Cardiac septum (tissue), 1 donor: ENCODE results near the gene CNPY2. TPM values are rescaled to one million over a fixed set of nuclear protein-coding genes. Genes with fewer than 3 reads are reported as not detected.
"Not testable (repeated sequence)": the region's sequence is repeated elsewhere in the genome, so short reads cannot be mapped to it uniquely, and the experiment has no call there.

Experiments used
- DNase-seq: peaks from one replicate; pipeline ENCODE4 v3.0.0-alpha.2; 2020; ENCODE audit warnings: low spot score
- intact Hi-C: fragments of 100-400 bp; cut with DNase I; formaldehyde crosslinking; loops from one replicate; pipeline ENCODE4 v1.14.0; 2022
- total RNA-seq: library from RNA; stranded (reverse); fragmentation: NEBNext Ultra II Directional; extraction: Animal tissue kit (Norgen Biotek cat#: 25700); gene quantifications from one replicate; pipeline ENCODE4 v1.2.1, GENCODE V29; 2021
- donor health status: DM: no; HTN: no; CAD: no.

CNPY2 gene
- total RNA-seq, 1 donor from 2014 or later, result 38.0 TPM

- no peak for DNase-seq
- intact Hi-C loops, result no loop called here
These were observed 20.8 kb upstream of the CNPY2 start for GRCh38 chr12:56336361-56337167.

DNA sequence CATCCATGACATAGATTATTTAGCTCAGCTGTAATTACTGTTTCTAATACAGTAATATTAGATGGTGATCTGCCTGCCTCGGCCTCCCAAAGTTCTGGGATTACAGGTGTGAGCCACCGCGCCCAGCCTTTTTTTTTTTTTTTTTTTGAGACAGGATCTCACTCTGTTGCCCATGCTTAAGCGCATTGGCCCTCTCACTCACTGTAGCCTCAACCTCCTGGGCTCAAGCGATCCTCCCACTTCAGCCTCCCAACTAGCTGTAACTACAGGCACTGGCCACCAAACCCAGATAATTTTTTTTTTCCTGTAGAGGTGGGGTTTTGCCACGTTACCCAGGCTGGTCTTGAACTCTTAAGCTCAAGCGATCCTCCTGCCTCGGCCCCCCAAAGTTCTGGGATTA, 19.7 kb upstream of the CNPY2 start:
- not testable (repeated sequence) for DNase-seq
- intact Hi-C loops, result loop anchor here (2.0 kb wide), 1 partner anchor 25 kb away; the partner anchor contains the start of gene STAT2

GRCh38 chr12:56334490-56334793, 18.7 kb upstream of the CNPY2 start:
- intact Hi-C loops, result loop anchor here (2.0 kb wide), 1 partner anchor 26 kb away; the partner anchor contains the start of gene STAT2

DNA sequence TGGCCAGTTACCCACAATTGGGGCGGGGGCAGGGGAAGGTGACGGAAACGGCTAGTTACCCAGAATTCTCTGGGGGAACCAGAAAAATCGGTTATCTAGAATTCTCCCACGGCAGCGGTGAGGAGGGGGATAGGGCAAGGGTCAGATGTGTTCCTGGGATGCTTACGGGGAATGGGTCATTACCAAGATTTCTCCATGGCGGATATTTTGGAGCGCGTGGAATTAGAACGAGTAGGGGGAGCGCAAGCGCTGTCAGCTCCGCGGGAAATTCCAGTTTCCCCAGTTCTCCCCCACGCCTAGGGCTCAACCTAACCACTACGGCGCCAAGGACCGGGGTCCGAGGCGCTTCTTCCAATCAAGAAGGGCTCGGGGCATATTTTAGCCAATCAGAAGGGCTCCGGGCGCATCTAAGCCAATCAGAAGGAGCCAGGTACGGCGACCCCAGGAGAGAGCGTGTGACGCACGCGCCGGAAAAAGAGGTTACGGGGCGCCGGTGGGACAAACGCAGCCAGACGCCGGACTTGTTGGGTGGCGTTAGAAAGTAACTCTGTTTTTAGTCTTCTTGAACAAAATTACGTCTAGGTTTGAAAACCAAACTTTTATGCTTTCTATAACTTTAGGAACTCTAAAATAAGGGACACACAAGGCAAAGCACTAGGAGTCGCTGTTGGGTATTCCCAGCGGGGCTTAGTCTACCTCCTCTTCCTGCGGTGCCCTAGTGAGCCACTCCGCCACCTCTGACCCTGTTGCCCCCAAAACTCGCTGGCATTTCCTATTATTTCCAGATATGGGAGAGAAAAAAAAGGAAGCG, 18.1 kb upstream of the CNPY2 start, which contains the start of gene PAN2:
Gene PAN2, minus strand, starts transcription at position 322 of the 811 bp plus-strand sequence. CDS start 906 bp downstream, outside the sequence.
- intact Hi-C loops, result loop anchor here (2.0 kb wide), 1 partner anchor 27 kb away; the partner anchor contains the start of gene STAT2
- DNase-seq, result peak; percentile 96

More at GRCh38 chr12:56334490-56334793, 18.7 kb upstream of the CNPY2 start:
- DNase-seq, result no peak

DNA sequence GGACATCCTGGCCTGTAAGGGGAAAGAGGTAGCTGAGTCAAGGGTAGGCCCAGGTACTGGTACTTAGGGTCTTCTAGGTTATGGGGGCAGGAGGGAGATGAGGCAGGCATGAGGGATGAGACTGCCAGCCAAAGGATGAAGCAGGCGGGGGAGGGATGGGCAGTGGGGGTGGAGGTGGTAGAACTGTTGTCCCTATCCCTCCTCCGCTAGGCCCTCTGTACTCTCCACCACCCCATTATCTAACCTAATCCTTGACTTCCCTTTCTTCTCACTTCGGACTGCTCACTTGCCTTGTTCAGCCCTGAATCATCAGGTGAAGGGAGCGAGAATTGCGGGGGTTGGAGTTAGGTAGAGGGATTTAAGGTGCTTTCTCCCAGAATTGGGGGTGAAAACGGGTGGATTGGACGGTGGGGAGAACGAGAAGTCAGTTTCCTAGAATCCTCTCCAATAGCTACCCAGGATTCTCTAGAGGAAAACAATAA, 17.4 kb upstream of the CNPY2 start:
- intact Hi-C loops, result no loop called here
- no peak for DNase-seq

- no peak for DNase-seq
- intact Hi-C loops, result no loop called here
These were observed 16.9 kb upstream of the CNPY2 start for GRCh38 chr12:56332512-56333196.

GRCh38 chr12:56330936-56331490, 15.2 kb upstream of the CNPY2 start:
- no peak for DNase-seq
- intact Hi-C loops, result no loop called here

DNA sequence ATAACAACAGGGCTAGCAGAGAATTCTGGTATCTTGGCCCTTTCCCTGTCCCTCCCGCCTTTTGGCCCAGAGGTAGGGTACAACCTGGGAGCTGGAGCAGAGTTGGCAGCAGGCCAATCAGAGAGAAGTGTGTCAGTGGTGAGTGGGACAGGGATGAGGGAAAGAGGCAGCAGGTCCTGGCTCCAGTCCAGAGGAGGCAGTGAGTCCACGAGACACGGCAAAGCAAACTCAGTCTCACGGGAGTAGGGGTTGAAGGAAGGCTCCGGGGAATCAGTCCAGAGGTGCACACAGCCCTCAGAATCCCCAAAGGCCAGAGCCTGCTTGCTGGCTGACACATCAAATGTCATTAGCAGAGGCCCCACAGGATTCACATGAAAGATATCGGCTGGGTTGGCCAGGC, 10.7 kb upstream of the CNPY2 start:
- no peak for DNase-seq
- intact Hi-C loops, result loop anchor here (10.0 kb wide), 1 partner anchor 288 kb away; no protein-coding TSS in a partner anchor

DNA sequence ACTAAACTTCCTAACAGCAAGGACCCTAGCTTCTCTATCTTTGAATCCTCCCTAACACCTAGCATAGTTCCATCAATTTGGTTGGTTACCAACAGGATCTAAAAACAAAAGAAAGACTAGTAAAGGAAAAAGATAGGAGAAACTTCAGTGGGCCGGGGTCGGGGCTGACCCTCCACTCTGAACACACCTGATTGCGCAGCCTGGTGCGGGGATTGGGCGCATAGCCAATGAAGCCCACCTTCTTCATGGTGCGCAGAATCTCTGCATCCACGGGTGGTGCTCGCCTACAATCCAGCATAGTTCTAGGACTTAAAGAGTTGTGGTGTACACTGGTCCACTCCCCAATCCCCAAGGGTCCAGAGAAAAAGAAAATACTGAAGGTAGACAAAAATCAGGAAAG, 10.3 kb upstream of the CNPY2 start:
- no peak for DNase-seq
- intact Hi-C loops, result loop anchor here (10.0 kb wide), 1 partner anchor 289 kb away; no protein-coding TSS in a partner anchor

DNA sequence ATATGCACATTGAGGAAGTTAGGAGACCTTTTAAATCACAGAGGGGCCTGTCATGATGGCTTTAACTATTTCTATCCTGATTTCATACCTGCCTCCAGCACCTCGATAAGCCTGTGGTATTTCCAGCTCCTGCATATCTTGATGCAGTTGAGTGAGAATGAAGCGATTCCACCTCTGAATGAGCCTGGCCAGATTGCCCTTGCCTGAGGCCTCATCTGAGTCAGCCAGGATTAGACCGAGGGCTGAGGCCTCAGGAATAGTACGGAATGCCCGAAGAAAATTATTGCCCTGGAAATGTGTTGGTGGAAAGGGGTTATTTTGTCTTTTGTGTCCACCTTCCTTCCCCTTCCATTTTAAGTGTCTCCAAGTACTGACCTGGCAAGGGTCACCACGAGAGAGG, 8.4 kb upstream of the CNPY2 start:
- intact Hi-C loops, result loop anchor here (10.0 kb wide), 1 partner anchor 291 kb away; no protein-coding TSS in a partner anchor
- no peak for DNase-seq

GRCh38 chr12:56321610-56322009, 5.8 kb upstream of the CNPY2 start:
- DNase-seq, result not testable (repeated sequence)
- intact Hi-C loops, result loop anchor here (10.0 kb wide), 1 partner anchor 293 kb away; no protein-coding TSS in a partner anchor

GRCh38 chr12:56321027-56321426, 5.2 kb upstream of the CNPY2 start:
- intact Hi-C loops, result loop anchor here (10.0 kb wide), 1 partner anchor 294 kb away; no protein-coding TSS in a partner anchor
- no peak for DNase-seq

DNA sequence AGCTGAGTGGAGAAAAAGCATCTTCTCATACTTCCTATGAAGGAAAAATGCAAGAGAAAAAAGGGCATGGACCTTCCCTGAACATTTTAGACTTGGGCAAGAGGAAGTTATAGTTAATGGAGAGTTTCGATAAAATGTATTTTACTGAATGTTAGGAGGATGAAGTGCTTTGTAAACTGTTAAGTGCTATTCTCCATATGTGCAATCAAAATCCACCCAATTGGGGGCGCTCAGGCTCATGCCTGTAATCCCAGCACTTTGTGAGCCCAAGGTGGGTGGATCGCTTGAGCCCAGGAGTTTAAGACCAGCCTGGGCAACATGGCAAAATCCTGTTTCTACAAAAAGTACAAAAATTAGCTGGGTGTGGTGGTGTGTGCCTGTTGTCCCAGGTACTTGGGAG, 1.9 kb upstream of the CNPY2 start:
- intact Hi-C loops, result loop anchor here (5.0 kb wide), 2 partner anchors 150 to 200 kb away; partner anchors contain the start of genes RPL41, SPRYD4 and ZC3H10
- no peak for DNase-seq

DNA sequence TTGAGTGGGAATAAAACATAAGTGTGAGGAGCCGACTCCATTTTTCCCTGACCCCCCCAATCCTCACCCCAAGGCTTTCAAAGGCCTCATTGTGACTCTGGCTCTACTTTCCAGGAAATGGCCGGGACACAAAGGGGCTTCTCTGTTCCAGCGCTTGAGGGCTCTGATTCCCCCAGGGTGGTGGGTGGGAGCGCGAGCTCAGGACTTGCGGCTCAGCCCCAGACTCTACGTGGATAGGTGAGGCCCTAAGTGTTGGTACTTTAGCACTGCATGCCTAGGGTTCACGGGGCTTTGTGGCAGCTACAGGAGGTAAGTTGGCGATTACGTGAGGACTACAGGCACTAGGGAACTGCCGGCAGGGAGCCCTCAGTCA, 553 bp downstream of the CNPY2 start:
- DNase-seq, result no peak
- intact Hi-C loops, result loop anchor here (5.0 kb wide), 2 partner anchors 152 to 198 kb away; partner anchors contain the start of genes RPL41, SPRYD4 and ZC3H10

DNA sequence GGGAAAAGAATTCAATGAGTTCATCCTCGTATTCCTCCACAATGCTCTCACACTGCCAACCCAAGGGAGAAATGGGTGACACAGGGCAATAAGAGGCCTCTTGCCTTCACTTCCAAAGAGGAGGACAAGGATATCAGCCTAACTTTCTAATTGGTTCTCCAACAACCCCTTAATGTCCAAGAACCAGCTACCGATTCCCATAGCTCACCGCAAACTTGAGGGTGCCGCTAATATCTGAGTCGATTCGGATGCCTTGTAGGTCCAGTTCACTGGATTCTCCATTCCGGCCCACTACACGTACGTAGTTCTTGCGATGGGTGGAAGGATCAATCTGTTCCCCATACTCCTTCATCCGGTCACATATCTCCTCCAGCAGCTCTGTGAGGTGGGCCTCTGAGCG, 4.8 kb downstream of the CNPY2 start:
- DNase-seq, result no peak
- intact Hi-C loops, result no loop called here

DNA sequence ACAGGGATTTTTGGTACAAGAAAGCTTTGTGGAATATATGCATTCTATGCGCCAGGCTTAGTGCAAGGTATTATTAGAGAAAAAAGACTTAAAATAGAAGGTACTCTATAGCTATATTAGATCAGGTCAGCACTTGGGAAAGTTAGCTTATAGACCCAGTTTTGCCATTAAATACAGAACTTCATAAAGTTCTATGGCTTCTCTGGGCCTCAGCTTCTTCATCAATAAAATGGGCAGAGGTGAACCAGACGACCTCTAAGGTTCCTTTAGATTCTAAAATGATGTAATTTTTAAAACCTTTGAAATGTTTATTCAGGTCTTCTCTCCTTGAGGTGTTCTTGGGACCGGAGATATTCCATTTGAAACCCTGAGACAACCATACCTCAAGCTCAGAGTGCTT, 7.1 kb downstream of the CNPY2 start:
- intact Hi-C loops, result no loop called here
- DNase-seq, result no peak

DNA sequence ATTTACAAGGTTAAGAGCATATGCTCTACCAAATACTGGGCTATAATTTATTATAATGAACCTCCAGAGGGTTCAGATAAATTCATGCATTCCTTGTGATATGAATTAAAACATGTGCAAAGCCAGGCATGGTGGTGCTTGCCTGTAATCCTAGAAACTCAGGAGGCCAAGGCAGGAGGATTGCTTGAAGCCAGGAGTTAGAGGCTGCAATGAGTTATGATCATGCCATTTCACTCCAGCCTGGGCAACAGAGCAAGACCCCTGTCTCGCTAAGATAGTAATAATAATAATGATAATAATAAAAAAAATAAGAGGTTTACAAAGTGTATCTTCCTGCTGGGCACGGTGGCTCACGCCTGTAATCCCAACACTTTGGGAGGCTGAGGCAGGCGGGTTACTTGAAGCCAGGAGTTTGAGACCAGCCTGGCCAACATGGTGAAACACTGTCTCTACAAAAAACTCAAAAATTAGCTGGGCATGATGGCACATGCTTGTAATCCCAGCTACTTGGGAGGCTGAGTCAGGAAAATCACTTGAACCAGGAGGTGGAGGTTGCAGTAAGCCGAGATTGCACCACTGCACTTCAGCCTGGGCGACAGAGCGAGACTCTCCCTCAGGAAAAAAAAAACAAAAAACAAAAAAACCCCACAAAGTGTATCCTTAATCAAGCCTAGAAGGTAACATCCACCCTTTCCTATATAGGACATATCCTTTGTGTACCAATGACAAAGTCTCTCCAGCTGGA, 8.4 kb downstream of the CNPY2 start:
- no peak for DNase-seq
- intact Hi-C loops, result no loop called here

DNA sequence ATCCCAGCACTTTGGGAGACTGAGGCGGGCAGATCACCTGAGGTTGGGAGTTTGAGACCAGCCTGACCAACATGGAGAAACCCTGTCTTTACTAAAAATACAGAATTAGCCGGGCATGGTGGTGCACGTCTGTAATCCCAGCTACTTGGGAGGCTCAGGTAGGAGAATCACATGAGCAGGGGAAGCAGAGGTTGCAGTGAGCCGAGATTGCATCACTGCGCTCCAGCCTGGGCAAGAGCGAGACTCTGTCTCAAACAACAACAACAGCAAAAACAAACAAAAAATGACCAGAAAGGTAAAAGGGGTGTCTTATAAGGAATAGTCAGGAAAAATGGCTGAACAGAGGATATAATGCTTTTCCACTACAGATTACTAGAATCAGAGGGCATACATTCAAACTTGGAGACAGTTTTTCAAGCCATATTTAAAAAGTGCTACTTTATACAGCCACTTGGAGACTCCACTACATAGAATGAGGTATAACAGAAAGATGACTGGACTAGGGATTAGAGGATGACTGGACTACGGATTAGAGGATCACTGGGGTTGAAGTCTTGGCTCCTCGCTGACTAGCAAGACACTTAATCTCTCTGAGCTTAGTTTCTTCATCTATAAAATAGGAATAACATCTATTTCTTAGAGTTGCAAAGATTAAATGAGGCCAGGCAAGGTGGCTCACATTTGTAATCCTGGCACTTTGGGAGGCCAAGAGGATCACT, 10.8 kb downstream of the CNPY2 start:
- intact Hi-C loops, result no loop called here
- DNase-seq, result no peak
